GM12891 (cell line): ENCODE results near the gene KRTAP12-3.

ENCODE experiments used
- POLR2A ChIP-seq: IDR thresholded peaks from 2 replicates; pipeline ENCODE4 v1.6.1; 2011; ENCODE audit warnings: low read depth, low read length, control low read depth
- POLR2AphosphoS5 ChIP-seq: IDR thresholded peaks from 2 replicates; pipeline ENCODE4 v1.6.1; 2011; ENCODE audit warnings: low read depth, low read length, control low read depth
- SPI1 ChIP-seq: IDR thresholded peaks from 2 replicates; pipeline ENCODE4 v1.6.1; 2011; ENCODE audit warnings: low read depth, low read length, control low read depth

- TF ChIP-seq POLR2AphosphoS5 (no peak), POLR2A (no peak), SPI1 (no peak)
These were observed 26.8 kb downstream of the KRTAP12-3 start for GRCh38 chr21:44684483-44684882.
